OCI-LY3 (cell line): ENCODE measurements around the gene STARD9.

Experiments
- CTCF ChIP-seq: fragments of 200-600, 300-600 bp; sonication (generic); IDR thresholded peaks from 2 replicates; pipeline ENCODE4 v1.5.1; 2014; ENCODE audit warnings: antibody characterized with exemption, low read length, low read depth
- EZH2phosphoT487 ChIP-seq: fragments of 200-600 bp; shearing (Covaris generic); IDR thresholded peaks from 2 replicates; pipeline ENCODE4 v1.6.1; 2018; ENCODE audit warnings: antibody characterized with exemption, mixed run types, low read depth

DNA sequence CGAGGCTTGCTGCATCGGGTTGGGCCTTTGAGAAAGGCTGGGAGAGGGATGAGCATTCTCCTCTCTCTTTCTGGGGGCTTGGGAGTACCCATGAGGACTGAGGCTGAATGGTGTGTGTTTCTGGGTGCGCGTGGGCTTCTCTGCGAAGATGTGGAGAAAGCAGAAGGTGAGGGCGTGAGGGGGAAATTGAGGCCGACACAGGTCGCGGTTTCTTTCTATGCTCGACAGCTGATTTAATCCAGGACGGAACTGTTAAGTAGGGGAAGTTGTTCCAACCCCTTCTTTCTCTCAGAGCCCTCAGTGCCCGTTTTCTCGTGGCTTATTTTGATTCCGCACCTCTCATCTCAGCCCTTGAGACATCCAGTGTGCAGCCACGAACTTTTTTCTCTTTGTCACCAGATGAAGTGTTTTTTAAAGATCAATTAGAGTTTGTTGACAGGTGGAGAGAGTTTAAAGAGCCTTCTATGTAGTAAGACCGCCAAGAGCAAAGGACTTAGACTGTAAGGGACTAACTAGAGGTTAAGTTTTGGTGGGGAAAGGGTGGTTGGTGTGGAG lies 711 bp downstream of the STARD9 start:
- TF ChIP-seq CTCF (no peak), EZH2phosphoT487 (no peak)
